Breast epithelium (tissue), 4 donors: ENCODE results near the gene RBMS2. TPM values are rescaled to one million over a fixed set of nuclear protein-coding genes. Genes with fewer than 3 reads are reported as not detected.

Source experiments
- DNase-seq, 2 donors: peaks; one replicate each; pipeline ENCODE4 v3.0.0-alpha.2; 2019; ENCODE audit warnings: low spot score in 2 of 2
- H3K27ac ChIP-seq, 2 donors: fragments of 200-600 bp; sonication (generic) in 1 of 2; one replicate each; pipeline ENCODE4 v1.5.1; 2016 to 2019; ENCODE audit warnings: mild to moderate bottlenecking in 1 of 2
- H3K27me3 ChIP-seq, 2 donors: fragments of 200-600 bp; sonication (generic) in 1 of 2; one replicate each; pipeline versions ENCODE4 v1.5.1 to v1.6.0; 2017 to 2019; ENCODE audit warnings: control low read depth in 1 of 2, mild to moderate bottlenecking in 1 of 2
- H3K36me3 ChIP-seq: fragments of 200-600 bp; one replicate; pipeline ENCODE4 v1.5.1; 2019
- H3K4me1 ChIP-seq, 2 donors: fragments of 200-600 bp; sonication (generic); one replicate each; pipeline ENCODE4 v1.5.1; 2016 to 2019; ENCODE audit warnings: control low read depth in 1 of 2
- H3K4me3 ChIP-seq, 3 donors: fragments of 200-600 bp; sonication (generic); 1 replicate in 2 of 3; 2 replicates in 1 of 3; pipeline ENCODE4 v1.5.1; 2016 to 2019; ENCODE audit warnings: mild to moderate bottlenecking in 3 of 3, moderate library complexity in 2 of 3
- H3K9me3 ChIP-seq, 2 donors: fragments of 200-600 bp; sonication (generic) in 1 of 2; one replicate each; pipeline ENCODE4 v1.5.1; 2016 to 2019; ENCODE audit warnings: control low read depth in 1 of 2
- CTCF ChIP-seq, 3 donors: fragments of 450-650 bp; IDR thresholded peaks; one replicate each; pipeline ENCODE4 v1.5.1; 2016 to 2017; ENCODE audit warnings: antibody characterized with exemption in 3 of 3, mild to moderate bottlenecking in 3 of 3, moderate library complexity in 3 of 3
- POLR2A ChIP-seq: fragments of 450-650 bp; IDR thresholded peaks from one replicate; pipeline ENCODE4 v1.6.1; 2016; ENCODE audit warnings: antibody characterized with exemption, mild to moderate bottlenecking, moderate library complexity
- POLR2AphosphoS5 ChIP-seq, 3 donors: sonication (generic); formaldehyde crosslinking; IDR thresholded peaks; one replicate each; pipeline ENCODE4 v1.6.1; 2017; ENCODE audit warnings: antibody characterized with exemption in 3 of 3
- intact Hi-C: fragments of 100-400 bp; cut with DNase I; formaldehyde crosslinking; loops from one replicate; pipeline ENCODE4 v1.15.1; 2023; ENCODE audit warnings: low total_unique reads
- total RNA-seq, 3 donors: library from RNA; depleted of rRNA; stranded (reverse); fragments of >200 nt; gene quantifications; one replicate each; pipeline ENCODE4 v1.1.0, GENCODE V29; 2016

The RBMS2 gene
- total RNA-seq, 3 donors from 2014 or later = 22.9 to 27.5 (median 27.2) TPM

GRCh38 chr12:56593909-56594621 lies 72.4 kb downstream of the RBMS2 start:
- intact Hi-C loops = no loop called here
- no peak for DNase-seq
- Histone ChIP-seq H3K36me3 (peaks cover 10% of the 10 kb centered on the region), H3K27ac (peak overlapping the region; percentile 41 to 82), H3K4me3 (no peak overlapping the region), H3K4me1 (no peaks in the 10 kb centered on the region), H3K9me3 (no peaks in the 10 kb centered on the region), H3K27me3 (no peaks in the 10 kb centered on the region)
- TF ChIP-seq POLR2A (no peak), CTCF (IDR thresholded peaks at IDR 0.05) (peak; percentile 61 to 65 (median 61))

GRCh38 chr12:56596815-56597214 lies 75.2 kb downstream of the RBMS2 start:
- no peaks in the 10 kb centered on the region for H3K27me3 ChIP-seq
- intact Hi-C loops = loop anchor here (5.0 kb wide), 1 partner anchor 85 kb away; no protein-coding TSS in a partner anchor
- H3K4me3 ChIP-seq = no peak overlapping the region
- no peak for DNase-seq
- TF ChIP-seq CTCF (IDR thresholded peaks at IDR 0.05) = no peak
- TF ChIP-seq POLR2A = no peak
- TF ChIP-seq POLR2AphosphoS5 (IDR thresholded peaks at IDR 0.05) = no peak
- no peaks in the 10 kb centered on the region for H3K4me1 ChIP-seq
- no peaks in the 10 kb centered on the region for H3K9me3 ChIP-seq
- peak overlapping the region in 1 of 2 donors; percentile 35 for H3K27ac ChIP-seq
- H3K36me3 ChIP-seq = peaks cover 28% of the 10 kb centered on the region

GRCh38 chr12:56599041-56599440 lies 77.4 kb downstream of the RBMS2 start:
- no peaks in the 10 kb centered on the region for H3K9me3 ChIP-seq
- no peak for DNase-seq
- no peaks in the 10 kb centered on the region for H3K4me1 ChIP-seq
- no peak overlapping the region for H3K27ac ChIP-seq
- H3K27me3 ChIP-seq = no peaks in the 10 kb centered on the region
- TF ChIP-seq POLR2A (no peak), CTCF (IDR thresholded peaks at IDR 0.05) (no peak), POLR2AphosphoS5 (IDR thresholded peaks at IDR 0.05) (no peak)
- H3K36me3 ChIP-seq = peaks cover 30% of the 10 kb centered on the region
- intact Hi-C loops = loop anchor here (5.0 kb wide), 1 partner anchor 87 kb away; no protein-coding TSS in a partner anchor
- H3K4me3 ChIP-seq = no peak overlapping the region

GRCh38 chr12:56599797-56600196 lies 78.2 kb downstream of the RBMS2 start:
- Histone ChIP-seq H3K4me3 (no peak overlapping the region), H3K4me1 (no peaks in the 10 kb centered on the region), H3K36me3 (peaks cover 38% of the 10 kb centered on the region), H3K27me3 (no peaks in the 10 kb centered on the region), H3K9me3 (no peaks in the 10 kb centered on the region), H3K27ac (no peak overlapping the region)
- no peak for DNase-seq
- TF ChIP-seq POLR2A (no peak), POLR2AphosphoS5 (IDR thresholded peaks at IDR 0.05) (no peak), CTCF (IDR thresholded peaks at IDR 0.05) (no peak)
- intact Hi-C loops = loop anchor here (5.0 kb wide), 1 partner anchor 87 kb away; no protein-coding TSS in a partner anchor

- H3K27ac ChIP-seq = peak overlapping the region in 1 of 2 donors; percentile 44
- H3K27me3 ChIP-seq = no peaks in the 10 kb centered on the region
- no peaks in the 10 kb centered on the region for H3K9me3 ChIP-seq
- intact Hi-C loops = no loop called here
- no peaks in the 10 kb centered on the region for H3K4me1 ChIP-seq
- peaks cover 45% of the 10 kb centered on the region for H3K36me3 ChIP-seq
- DNase-seq = no peak
- H3K4me3 ChIP-seq = no peak overlapping the region
- TF ChIP-seq POLR2A (no peak), CTCF (IDR thresholded peaks at IDR 0.05) (no peak), POLR2AphosphoS5 (IDR thresholded peaks at IDR 0.05) (no peak)
Observed at GRCh38 chr12:56600753-56601152, 79.1 kb downstream of the RBMS2 start.
